Ovary (tissue), 3 donors: ENCODE measurements around the gene CCL26.
"Not testable (repeated sequence)": the region's sequence is repeated elsewhere in the genome, so short reads cannot be mapped to it uniquely, and the experiment has no call there.

Source experiments
- CTCF ChIP-seq, 3 donors: fragments of 450-650 bp in 2 of 3; fragments of 200-600 bp in 1 of 3; IDR thresholded peaks; one replicate each; pipeline versions ENCODE4 v1.5.1 to v1.8.0; 2016 to 2022; ENCODE audit warnings: antibody characterized with exemption in 3 of 3, mild to moderate bottlenecking in 1 of 3
- EP300 ChIP-seq: sonication (generic); formaldehyde crosslinking; IDR thresholded peaks from one replicate; pipeline ENCODE4 v1.6.1; 2017; ENCODE audit warnings: antibody characterized with exemption
- donor health status: DM: no; HTN: no; CAD: no.

GRCh38 chr7:75721922-75722321 is 50.1 kb downstream of the CCL26 start:
- not testable (repeated sequence) for TF ChIP-seq CTCF (IDR thresholded peaks at IDR 0.05); EP300
